ENCODE measurements around the gene GPS2.
"Not testable (repeated sequence)": the region's sequence is repeated elsewhere in the genome, so short reads cannot be mapped to it uniquely, and the experiment has no call there.

The GPS2 gene

GRCh38 chr17:7336240-7337175 lies 21.3 kb upstream of the GPS2 start, which contains the start of gene ACAP1:
Gene ACAP1, plus strand, starts transcription at chr17:7336529. Its CDS starts 206 bp downstream, at chr17:7336735.
- no peak for DNase-seq

GRCh38 chr17:7335765-7336164 lies 20.6 kb upstream of the GPS2 start:
- DNase-seq: not testable (repeated sequence)

GRCh38 chr17:7334938-7335538 lies 19.9 kb upstream of the GPS2 start:
- DNase-seq: no peak

GRCh38 chr17:7332600-7333069 lies 17.5 kb upstream of the GPS2 start:
- not testable (repeated sequence) for DNase-seq

- no peak for DNase-seq
Observed at GRCh38 chr17:7332111-7332510, 17.0 kb upstream of the GPS2 start.

- DNase-seq: no peak
Observed at GRCh38 chr17:7330638-7331015, 15.5 kb upstream of the GPS2 start.

- peak; percentile 86 for DNase-seq
Observed at GRCh38 chr17:7329997-7330637, 15.0 kb upstream of the GPS2 start.

GRCh38 chr17:7329374-7329996 lies 14.3 kb upstream of the GPS2 start:
- peak; percentile 99 for DNase-seq

GRCh38 chr17:7328840-7329373 lies 13.7 kb upstream of the GPS2 start, which contains the start of gene NEURL4:
Gene NEURL4, minus strand, starts transcription at chr17:7329335. Its CDS starts 23 bp downstream, at chr17:7329312.
- no peak for DNase-seq

GRCh38 chr17:7328009-7328408 lies 12.8 kb upstream of the GPS2 start:
- DNase-seq: no peak

- no peak for DNase-seq
Observed at GRCh38 chr17:7327501-7327900, 12.3 kb upstream of the GPS2 start.

GRCh38 chr17:7327056-7327455 lies 11.9 kb upstream of the GPS2 start:
- DNase-seq: no peak

GRCh38 chr17:7326186-7326585 lies 11.0 kb upstream of the GPS2 start:
- DNase-seq: no peak

- DNase-seq: no peak
Observed at GRCh38 chr17:7325031-7325528, 9.9 kb upstream of the GPS2 start.

GRCh38 chr17:7324438-7324779 lies 9.2 kb upstream of the GPS2 start:
- DNase-seq: no peak

- DNase-seq: no peak
Observed at GRCh38 chr17:7323731-7324437, 8.7 kb upstream of the GPS2 start.

- no peak for DNase-seq
Observed at GRCh38 chr17:7322520-7323194, 7.5 kb upstream of the GPS2 start.

- DNase-seq: no peak
Observed at GRCh38 chr17:7321466-7321865, 6.3 kb upstream of the GPS2 start.

GRCh38 chr17:7318121-7318860 lies 3.1 kb upstream of the GPS2 start:
- no peak for DNase-seq

- DNase-seq: no peak
Observed at GRCh38 chr17:7317161-7317803, 2.1 kb upstream of the GPS2 start.

Data from NCI-H1105 treated with DMSO at 0.1 percent for 48 hours (cell line).